GM21515 (cell line): ENCODE data around the gene KSR1.
A peak's percentile ranks its signal among the peaks of the same experiment; 100 is the strongest.
"Not testable (repeated sequence)": the region's sequence is repeated elsewhere in the genome, so short reads cannot be mapped to it uniquely, and the experiment has no call there.

ENCODE experiments used
- ATAC-seq: cut with Tn5 transposase; IDR thresholded peaks from one replicate; pipeline ENCODE4 v1.9.1; 2021; ENCODE audit not compliant: unreplicated experiment

Gene KSR1

DNA sequence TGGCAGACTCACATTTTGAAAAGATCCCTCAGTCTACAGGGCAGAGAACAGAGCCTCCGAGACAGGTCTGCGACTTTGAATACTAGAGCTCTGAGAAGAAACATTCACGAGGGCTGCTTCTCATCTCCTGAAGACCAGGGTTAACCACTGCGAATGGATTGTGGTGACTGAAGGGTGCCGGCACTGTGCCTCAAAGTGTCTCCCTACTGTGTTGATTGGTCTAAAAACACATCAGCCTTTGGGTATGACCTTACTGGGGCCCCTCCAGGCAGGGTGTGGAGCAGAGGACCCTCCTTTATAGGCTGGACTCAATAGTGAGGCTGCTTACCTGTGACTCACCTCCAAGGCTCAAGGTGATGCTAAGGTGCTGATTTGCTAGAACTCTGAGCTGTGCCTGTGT, 172.1 kb downstream of the KSR1 start:
- ATAC-seq = no peak

DNA sequence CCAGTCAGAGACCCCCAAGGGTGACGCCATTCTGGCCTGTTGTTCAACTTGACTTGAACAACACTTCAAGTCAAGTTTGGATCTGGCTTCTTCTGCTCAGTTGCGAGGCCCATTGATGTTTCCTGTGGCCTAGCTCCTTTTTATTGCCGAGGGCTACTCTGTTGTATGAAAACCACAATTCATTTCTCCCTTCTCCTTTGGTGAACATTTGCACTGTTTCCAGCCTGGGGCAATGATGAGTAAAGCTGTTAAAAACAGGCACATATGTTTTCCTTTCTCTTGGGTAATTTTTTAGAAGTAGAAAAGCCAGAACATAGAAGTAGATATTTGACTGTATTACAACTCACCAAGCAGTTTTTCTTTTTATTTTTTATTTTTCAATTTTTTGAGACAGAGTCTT, 173.0 kb downstream of the KSR1 start:
- ATAC-seq = not testable (repeated sequence)

DNA sequence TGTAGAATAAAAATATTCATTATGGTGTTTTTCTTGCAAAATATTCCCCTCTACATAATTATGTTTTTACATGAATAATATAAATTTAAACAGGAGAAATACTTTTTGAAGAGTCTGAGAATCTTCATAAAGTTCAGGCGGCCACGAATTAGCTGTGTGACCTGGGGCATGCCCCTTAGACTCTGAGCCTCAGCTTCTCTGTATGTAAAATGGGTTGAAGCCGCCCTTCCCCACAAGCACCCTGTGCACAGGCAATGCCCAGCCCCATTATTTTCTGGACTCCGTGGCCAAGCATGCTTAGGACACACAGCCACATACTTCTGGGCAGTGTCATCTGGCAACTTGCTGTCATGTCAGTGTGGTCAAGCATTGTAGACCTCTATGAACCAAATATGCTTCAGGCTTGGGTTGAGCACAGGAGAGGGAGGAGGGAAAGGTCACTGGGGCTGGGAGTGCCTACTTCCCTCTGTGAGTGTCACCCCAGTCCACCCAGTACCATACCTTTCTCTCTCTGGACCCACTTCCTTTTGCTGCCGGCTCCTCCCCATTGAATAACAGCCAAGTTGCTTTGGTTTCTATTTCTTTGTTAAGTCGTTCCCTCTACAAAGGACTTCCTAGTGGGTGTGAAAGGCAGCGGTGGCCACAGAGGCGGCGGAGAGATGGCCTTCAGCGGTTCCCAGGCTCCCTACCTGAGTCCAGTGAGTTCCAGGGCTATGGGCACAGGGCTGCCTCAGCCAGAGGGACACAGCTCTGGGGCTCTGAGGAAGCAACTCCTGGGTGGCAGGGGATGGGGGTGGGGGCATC, 174.6 kb downstream of the KSR1 start, which contains the start of gene LGALS9:
Gene LGALS9, plus strand, starts transcription at position 582 of the 804 bp plus-strand sequence. Its CDS starts 78 bp downstream, at position 660.
- peak; percentile 44 for ATAC-seq

DNA sequence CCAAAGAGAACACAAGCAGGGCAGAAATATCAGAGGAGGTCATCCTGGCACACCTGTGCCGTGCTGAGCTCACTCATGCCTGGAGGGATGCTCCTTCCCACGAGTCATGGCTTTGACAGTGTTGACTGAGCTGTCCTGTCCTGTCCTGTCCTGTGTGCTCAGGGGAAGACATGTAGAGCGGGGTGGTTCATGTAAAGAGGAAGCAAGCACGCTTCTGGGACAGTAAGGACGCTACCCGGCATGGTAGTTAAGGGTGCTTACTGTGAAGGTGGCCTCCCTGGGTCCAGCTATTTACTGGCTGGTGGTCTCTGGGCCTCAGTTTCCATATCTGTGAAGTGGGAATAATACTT, 175.1 kb downstream of the KSR1 start:
- peak; percentile 49 for ATAC-seq

DNA sequence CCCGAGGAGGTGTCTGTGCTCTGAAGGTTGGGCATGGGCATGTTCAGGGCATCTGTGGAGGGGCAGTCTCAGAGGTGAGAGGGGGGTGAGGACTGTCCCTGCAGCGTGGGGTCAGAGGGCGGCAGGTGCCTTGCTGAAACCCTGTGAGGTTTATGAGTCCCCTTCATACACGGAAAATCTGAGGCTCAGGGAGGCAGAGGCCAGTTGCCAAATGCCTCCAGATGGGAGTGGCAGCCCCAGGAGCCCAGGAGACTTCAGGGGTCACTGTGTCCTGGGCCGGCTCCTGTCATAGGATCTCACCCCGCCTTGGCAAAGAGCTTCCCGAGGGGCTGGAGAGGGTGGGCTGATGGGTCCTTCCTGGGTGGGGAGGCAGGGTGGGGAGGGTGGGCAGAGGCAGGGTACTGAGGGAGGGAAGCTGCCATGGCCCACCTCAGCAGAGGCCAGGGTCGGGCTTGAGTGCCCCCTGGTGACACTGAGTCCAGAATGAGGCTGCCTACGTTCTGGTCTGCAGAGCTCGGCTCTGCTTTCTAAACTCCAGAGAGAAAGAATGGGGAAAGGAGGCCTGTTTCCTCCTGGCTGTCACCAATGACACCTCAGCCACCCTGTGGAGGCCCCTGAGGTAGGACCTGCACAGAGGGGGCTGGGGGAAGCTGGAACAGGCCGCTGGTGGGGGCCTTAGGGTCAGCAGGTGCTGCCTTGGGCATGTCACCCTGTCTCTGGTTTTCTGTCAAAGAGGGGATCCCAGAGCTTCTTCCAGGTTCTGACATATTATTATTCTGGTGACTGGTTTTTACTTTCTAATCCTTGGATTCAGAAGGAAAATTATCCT, 175.9 kb downstream of the KSR1 start:
- ATAC-seq = no peak

DNA sequence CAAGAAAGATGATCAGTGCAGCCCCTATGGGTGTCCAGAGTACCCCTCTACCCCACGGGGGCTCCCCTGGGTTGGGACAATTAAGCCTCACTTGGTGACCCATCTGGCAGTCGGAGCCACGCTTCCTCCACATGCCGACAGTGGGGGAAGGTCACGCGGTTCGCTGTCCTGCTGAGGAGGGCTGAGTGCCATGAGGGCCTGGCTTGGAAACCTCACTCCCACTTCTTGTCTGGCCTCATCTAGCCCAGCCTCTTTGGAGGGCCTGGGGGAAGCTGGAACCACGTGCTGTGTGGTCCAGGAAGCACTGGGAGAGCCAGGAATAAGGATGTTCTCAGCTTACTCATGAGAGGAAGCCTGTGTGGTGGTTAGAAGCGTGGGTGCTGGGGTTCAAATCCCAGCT, 176.5 kb downstream of the KSR1 start:
- not testable (repeated sequence) for ATAC-seq

DNA sequence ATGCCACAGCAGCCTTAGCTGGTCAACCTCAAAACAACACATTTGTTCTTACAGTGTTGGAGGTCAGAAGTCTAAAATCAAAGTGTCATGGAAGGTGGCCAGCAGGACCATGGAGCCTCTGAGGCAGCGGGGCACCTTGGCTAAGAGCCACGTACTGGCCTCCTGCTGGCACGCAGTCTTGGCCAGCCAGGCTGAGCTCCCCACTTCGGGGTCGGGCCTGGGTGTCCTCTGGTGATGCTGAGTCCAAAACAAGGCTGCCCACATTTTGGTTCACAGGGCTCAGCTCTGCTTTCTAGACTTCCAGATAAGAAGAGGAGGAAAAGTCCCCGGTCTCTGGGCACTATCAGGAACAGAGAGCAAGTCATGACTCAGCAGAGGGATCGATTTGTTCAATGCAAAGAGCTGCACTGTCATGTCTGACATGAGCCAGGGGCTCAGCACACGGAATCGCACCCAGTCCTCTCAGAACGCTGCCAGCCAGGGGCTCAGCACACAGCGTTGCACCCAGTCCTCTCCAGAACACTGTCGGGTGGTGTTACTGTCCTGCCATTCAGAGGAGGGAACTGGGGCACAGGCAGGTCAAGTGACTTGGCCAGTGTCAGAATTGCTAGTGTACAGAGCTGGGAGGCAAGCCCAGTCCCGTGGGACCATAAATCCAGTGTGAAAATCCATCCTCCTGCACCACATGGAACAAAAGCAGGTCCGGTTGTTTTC, 177.2 kb downstream of the KSR1 start:
- no peak for ATAC-seq

DNA sequence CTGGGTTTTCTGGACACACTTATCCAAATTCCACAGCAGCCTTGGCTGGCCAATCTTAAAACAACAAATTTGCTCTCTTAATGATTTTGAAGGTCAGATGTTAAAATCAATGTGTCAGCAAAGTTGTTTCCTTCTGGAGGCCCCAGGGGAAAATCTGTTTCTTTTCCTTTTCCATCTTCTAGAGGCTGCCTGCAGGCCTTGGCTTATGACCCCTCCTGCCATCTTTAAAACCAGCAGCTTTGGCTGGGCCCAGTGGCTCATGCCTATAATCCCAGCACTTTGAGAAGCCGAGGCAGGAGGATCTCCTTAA, 177.7 kb downstream of the KSR1 start:
- ATAC-seq = no peak

DNA sequence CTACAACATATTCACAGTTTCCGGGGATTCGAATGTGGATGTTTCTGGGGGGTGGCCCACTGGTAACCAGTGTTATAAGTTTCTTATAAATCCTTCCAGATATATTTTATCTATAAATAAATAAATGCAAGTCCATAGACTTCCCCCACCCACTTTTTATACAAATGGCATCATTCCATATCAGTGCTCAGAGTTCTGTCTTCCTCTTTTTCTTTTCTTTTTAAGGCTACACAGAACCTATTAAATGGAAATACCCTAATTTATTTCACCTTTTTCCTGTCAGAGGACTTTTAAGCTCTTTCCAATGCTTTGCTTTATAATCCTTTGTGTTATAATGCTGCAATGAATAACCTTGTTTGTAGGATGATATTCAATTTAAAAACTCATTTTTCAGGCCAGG, 178.5 kb downstream of the KSR1 start:
- ATAC-seq = no peak

DNA sequence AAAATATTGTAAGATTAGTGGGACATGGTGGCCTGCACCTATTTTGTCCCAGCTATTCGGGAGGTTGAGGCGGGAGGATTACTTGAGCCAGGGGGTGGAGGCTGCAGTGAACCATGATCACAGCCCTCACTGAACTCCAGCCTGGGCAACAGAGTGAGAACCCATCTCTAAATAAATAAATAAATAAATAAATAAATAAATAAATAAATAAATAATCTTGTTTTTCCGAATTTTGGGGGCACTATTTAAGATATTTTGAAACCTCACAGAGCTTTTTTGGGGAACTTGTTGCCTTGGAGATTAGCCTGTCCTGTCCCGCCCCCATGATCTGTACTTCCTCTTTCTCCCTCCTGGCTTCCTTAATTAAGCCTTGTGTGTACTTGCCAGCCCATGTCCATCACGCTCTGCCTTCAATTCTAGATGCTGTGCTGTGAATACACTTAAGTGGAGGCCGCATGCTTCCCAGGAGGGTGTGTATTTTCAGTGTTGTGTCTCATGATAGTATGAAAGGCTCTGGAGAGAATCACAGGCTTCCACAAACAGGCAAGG, 179.1 kb downstream of the KSR1 start:
- no peak for ATAC-seq

DNA sequence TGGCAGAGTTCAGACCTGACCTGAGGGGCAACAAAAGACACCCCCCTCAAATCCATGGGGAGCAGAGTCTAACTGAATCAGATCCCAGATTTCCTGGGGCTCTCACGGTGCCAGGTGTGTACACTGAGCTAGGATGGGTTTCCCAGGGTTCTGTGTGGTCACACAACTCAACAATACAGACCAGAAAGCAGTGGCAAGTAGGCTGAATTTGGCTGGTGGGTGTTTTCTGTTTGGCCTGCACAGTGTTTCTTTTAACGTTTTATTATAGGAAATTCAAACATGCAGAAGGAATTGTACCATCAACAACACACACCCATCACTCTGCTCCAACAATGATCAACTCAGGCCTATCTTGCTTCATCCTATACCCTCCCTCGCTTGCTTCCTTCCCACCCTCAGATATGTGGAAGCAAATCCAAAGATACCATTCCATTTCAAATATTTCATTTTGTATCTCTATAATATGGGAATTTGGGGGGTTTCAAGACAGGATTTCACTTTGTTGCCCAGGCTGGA, 179.8 kb downstream of the KSR1 start:
- ATAC-seq = not testable (repeated sequence)

DNA sequence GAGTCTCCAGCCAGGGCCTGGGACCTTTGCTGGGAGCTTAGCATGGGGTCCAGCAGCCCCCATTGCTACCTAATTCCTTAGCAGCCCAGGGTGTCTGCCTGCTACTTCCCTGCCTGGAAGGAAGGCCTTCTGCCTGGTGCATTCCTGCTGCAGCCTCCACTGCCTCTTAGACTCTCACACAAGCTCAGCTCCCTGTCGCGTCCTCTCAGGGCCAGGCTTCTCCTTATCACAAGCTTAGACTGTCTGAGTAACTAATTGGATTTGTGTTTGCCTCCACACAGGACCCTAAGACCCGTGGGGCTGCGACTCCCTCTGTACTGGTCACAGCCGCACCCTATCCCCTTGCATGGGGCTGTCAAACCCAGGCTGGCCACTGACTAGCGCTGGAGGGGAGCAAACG, 181.6 kb downstream of the KSR1 start:
- ATAC-seq = not testable (repeated sequence)

DNA sequence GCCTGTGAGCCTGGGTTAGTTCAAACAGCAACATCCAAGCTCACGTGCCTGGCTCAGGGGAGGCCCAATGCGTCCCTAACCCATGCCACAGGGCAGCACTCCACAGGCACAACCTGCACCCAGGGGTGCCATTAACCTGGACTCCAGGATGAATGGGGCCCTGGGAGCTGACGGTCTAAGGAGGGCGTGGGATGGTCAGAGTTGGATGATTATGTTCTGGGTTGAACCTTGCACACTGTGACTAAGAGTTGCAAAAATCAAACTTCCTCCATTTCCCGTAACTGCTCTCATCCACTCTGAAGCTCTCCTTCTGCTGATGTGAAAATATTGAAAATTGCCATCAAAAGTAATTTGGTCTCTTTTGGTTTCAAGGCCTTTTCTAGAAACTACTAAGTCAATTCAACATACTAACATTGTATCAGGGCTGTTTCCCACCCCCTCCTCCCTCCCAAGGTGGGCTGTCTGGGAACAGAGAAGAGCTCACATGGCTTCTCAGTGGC, 182.2 kb downstream of the KSR1 start:
- ATAC-seq = not testable (repeated sequence)

DNA sequence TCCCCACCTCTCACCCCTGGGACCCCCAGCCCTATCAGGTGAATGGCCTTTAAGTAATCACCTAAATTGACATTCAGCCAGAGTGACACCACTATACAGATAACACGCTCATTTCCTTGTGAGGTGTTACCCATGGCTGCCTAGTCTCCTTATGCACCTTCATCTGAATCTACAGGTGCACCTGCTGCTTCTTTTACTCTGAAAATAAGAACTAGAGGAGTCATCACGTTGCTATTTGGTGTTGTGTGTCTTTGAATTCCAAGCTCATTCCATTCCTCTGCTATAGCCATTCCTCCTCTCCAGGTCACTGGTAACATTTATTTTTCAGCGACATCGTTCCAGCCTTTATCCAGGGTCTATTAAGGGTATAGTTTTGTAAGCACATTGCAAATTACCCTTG, 184.5 kb downstream of the KSR1 start:
- no peak for ATAC-seq

DNA sequence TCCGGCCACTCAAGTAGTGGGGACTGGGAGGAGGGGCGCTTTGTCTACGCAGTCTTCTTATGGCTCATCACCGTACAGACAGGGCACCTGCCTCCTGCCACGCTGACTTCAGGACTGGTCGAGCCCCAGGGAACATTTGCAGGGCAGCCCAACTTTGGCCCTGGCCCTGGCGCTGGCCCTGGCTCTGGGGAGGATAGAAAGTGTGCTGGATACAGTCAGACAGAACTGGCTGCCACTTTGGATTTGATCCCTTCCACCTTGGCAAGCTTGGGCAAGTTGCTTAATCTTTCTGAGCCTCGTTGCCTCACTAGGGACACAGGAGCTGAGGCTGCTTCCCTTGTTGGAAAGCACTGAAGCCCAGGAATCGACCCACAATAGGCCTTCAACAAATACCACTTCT, 188.3 kb downstream of the KSR1 start:
- no peak for ATAC-seq

DNA sequence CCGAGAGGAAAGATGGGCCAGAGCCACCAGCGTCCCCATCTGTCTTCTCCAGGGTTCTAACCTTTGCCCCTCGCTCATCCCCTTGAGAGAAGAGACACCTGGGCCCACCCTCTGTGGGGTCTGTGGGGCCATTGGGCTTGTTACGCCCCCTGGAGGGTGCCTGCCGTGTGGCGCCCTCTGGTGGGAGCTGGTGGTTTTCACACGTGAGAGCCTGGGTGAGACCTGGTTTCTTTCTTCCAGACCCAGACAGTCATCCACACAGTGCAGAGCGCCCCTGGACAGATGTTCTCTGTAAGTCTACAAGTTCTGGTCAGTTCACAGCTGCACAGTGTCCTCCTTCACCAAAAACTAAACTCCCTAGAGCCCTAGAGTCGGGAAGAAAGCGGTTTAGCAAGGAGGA, 189.4 kb downstream of the KSR1 start:
- ATAC-seq = not testable (repeated sequence)

DNA sequence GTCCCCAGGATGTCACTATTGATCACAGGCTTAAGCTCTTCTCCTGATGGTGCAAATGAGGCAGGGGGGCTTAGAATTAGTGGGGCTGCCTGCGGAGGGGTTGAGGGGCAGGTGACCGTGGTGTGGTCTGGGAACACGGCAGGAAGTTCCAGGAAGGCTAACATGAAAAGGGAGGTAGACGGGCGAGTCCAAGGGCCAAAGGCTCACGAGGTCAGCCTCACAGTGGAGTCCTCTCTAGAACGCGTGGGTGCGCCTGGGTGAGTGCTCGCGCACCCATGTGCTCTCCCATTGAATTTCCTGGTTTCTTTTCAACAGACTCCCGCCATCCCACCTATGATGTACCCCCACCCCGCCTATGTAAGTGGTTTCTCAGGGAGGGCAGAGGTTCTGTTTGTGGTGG, 190.0 kb downstream of the KSR1 start:
- ATAC-seq = no peak

DNA sequence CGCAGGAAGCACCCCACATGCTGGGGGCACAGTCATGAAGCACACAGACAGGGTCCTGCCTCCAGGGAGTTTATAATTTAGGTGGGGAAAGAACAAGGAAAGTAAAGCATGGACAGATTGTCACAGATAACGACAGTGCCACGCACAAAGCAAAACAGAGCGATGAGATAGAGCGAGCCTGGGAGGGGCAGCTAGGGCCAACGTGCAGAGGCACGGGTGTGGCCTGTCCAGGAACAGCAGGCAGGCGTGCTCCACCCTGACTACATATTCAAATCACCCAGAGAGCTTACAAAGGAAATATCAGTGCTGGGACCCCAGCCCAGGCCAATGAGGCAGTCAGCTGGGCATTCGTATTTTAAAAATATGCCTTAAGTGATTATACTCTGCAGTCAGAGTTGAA, 191.5 kb downstream of the KSR1 start:
- no peak for ATAC-seq

DNA sequence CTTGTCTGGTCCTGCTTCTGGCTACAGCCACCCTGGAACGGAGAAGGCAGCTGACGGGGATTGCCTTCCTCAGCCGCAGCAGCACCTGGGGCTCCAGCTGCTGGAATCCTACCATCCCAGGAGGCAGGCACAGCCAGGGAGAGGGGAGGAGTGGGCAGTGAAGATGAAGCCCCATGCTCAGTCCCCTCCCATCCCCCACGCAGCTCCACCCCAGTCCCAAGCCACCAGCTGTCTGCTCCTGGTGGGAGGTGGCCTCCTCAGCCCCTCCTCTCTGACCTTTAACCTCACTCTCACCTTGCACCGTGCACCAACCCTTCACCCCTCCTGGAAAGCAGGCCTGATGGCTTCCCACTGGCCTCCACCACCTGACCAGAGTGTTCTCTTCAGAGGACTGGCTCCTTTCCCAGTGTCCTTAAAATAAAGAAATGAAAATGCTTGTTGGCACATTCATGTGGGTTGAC, 192.9 kb downstream of the KSR1 start:
- ATAC-seq = not testable (repeated sequence)

DNA sequence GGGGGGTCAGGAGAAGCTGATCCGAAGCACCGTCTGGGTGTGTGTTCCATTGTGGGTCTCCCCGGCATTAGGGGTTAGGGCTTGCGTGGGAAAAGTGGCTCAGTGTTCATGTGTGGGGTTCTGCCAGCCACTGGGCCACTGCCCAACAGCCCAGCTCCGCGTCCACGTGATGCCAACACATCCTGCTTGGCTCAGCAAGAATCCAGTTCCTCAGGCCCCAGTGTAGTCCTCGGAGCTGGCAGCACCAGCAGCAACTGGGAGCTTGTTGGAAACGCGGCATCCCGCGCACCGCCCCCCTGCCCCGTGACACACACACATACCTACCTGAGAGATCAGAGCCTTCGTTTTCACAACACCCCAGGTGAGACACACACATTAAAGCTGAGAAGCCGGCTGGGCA, 193.7 kb downstream of the KSR1 start:
- no peak for ATAC-seq

DNA sequence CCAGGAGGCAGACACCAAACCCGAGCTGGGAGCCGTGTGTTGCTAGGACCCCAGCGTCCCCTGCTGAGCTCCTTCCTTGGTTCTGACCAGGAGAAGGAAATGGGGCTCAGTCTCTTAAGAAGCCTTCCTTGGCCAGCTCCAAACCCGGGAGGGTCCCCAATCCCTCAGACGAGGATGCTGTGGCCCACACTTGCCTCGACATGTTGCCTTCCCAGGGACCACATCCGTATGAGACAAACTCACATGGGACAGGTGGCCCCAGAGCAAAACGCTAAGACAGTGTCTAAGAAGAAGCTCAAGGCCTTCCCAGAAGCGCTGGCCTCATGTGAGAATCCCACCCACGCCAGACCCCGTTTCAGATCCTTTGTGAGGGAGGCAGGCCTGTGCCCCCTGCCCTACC, 194.6 kb downstream of the KSR1 start:
- no peak for ATAC-seq
